Femur (tissue), 1 donor: ENCODE measurements around the gene ABCB7.
"Not testable (repeated sequence)": the region's sequence is repeated elsewhere in the genome, so short reads cannot be mapped to it uniquely, and the experiment has no call there.

Experiments
- DNase-seq: peaks from one replicate; pipeline ENCODE4 v3.0.0-alpha.2; 2017

The ABCB7 gene

DNA sequence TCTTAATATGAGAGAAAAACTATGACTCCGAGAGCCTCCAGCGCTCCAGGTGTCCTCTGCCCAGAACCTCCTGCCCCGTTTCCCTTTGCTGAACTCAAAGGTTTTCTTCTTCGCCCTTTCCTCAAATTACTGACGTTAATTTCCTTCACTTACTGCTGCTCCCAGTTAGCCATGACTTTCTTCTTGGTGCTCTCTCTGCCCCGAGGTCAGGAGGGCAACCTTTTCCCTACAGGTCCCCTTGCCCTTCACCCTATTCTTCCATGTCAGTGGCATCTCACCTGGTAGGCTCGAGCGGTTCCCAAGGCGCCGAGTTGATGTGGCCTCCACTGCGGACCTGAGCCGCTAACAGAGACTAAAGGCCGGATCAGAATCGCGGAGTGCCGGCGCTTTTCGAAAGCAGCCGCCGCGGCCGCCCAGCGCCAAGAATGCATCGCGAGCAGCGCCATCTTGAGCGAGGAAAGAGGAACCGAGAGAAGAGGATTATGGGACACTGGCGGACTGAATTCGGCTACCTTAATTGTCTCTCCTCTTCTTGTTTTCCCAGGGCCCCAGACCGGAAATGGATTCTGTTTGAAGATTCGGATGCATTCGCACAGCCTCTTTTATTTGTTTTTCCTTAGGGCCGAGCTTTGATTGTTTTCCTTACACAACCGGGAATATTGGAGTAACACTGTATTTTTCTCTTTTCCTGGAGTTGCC is at the start of gene ABCB7:
ABCB7 (minus strand) TSS at position 457 of the 699 bp plus-strand sequence; CDS start at position 446, 11 bp downstream.
- peak; percentile 77 for DNase-seq

GRCh38 chrX:75188415-75189206 is 32.5 kb upstream of the ABCB7 start:
- DNase-seq = not testable (repeated sequence)

GRCh38 chrX:75181721-75182120 is 25.6 kb upstream of the ABCB7 start:
- no peak for DNase-seq

- DNase-seq = not testable (repeated sequence)
Measured at GRCh38 chrX:75179536-75180293, 23.6 kb upstream of the ABCB7 start.

DNA sequence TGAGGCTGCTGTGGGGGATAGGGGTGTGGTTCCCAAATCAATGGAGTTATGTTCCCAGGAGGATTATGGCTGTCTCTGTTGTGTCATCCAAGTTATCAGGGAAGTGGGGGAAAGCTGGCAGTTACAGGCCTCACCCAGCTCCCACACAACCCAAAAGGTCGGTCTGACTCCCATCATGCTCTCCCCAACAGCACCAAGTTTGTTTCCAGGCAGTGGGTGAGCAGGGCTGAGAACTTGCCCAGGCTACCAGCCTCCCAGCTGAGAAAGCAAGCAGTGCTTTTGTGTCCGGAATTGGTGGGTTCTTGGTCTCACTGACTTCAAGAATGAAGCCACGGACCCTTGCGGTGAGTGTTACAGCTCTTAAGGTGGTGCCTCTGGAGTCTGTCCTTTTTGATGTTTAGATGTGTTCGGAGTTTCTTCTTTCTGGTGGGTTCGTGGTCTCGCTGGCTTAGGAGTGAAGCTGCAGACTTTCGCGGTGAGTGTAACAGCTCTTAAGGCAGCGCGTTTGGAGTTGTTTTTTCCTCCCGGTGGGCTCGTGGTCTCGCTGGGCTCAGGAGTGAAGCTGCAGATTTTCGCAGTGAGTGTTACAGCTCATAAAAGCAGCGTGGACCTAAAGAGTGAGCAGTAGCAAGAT is 16.3 kb upstream of the ABCB7 start:
- not testable (repeated sequence) for DNase-seq

- DNase-seq = no peak
Measured at GRCh38 chrX:75158054-75158453, 2.0 kb upstream of the ABCB7 start.

- DNase-seq = no peak
Measured at GRCh38 chrX:75156531-75156945, 455 bp upstream of the ABCB7 start.

- no peak for DNase-seq
Measured at GRCh38 chrX:75155447-75155826, 646 bp downstream of the ABCB7 start.

DNA sequence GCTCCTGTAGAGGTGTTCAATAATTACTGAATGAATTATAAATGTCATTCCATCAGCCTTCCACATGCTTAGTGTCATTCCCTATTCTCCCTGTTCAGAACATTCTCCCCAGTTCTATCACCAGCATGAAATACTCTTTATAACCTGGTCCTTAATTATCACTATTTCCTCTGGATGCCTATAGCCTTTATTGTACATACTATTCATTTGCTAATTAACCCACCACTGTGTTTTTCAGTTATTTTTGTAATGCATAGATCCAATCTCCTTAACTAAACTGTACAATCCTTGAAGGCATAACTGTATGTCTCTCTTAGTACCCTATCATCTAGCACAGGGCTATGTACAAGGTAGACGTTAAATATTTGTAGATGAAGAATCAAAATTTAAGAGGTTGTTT is 1.2 kb downstream of the ABCB7 start:
- no peak for DNase-seq

- DNase-seq = no peak
Measured at GRCh38 chrX:75151827-75152592, 4.1 kb downstream of the ABCB7 start.

- DNase-seq = no peak
Measured at GRCh38 chrX:75149654-75150053, 6.4 kb downstream of the ABCB7 start.

DNA sequence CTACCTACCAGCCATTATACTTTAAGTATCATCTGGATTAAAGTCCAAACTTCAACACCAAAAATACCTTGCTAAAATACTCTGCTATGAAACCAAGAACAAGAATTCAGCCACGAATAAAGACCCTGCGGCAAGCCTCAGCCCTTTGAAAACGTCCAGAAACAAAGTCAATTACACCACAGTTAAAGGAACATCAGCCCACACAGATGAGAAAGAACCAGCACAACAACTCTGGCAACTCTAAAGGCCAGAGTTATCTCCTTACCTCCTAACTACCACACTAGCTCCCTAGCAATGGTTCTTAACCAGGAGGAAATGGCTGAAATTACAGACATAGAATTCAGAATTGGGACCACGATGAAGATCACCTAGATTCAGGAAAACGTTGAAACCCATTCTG is 23.4 kb downstream of the ABCB7 start:
- no peak for DNase-seq

GRCh38 chrX:75131973-75132627 is 24.0 kb downstream of the ABCB7 start:
- DNase-seq = no peak

DNA sequence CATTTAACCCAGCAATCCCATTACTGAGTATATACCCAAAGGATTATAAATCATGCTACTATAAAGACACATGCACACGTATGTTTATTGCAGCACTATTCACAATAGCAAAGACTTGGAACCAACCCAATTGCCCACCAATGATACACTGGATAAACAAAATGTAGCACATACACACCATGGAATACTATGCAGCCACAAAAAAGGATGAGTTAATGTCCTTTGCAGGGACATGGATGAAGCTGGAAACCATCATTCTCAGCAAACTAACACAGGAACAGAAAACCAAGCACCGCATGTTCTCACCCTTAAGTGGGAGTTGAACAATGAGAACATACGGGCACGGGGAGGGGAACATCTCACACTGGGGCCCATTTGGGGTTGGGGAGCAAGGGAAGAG is 27.0 kb downstream of the ABCB7 start:
- not testable (repeated sequence) for DNase-seq

DNA sequence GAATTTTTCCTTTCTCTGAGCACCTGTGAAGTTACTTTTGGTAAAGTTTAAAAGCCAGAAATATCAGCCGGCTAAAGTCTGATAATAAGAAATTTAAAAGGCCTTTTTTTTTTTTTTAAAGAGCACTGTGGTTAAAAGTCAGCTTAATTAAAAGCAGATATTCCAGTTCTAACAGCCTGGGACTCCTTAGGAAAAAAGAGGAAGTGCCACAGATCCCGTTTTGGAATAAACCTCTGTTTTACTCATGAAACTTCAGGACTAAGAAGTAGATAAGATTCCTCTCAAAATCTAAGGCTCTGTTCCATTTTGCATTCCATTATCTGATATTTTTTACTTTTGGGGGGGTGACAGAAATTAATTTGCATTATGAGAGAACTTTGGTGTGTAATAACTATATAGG is 37.8 kb downstream of the ABCB7 start:
- DNase-seq = no peak

GRCh38 chrX:75115707-75116413 is 40.2 kb downstream of the ABCB7 start:
- DNase-seq = no peak

- DNase-seq = no peak
Measured at GRCh38 chrX:75114638-75115037, 41.4 kb downstream of the ABCB7 start.

- no peak for DNase-seq
Measured at GRCh38 chrX:75113664-75114063, 42.4 kb downstream of the ABCB7 start.

DNA sequence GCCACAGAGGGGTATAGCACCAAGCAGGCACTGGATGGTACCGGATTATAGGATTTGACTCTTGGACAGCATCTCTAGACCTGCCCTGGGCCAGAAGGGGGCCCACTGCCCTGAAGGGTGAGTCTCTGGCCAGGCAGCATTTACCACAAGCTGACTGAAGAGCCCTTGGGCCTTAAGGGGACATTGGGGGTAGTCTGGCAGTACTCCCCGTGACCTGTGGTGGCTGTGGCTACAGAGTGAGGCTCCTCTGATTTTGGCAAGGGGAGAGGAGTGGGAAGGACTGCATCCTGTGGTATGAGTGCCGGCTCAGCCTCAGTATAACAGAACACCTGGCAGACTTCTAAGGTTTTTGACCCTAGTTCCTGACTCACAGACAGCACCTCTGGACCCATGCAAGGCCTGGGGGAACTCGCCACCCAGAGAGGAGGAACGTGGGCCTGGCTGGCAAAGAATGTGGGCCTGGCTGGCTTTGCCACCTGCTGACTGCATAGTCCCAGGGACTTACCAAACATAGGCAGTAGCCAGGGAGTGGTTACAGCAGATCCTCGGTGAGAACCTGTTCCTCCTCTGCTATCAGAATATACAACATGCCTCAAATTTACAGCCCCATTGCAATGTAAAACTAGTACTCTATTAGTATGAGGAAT is 48.1 kb downstream of the ABCB7 start:
- no peak for DNase-seq

- DNase-seq = no peak
Measured at GRCh38 chrX:75106772-75107171, 49.3 kb downstream of the ABCB7 start.

GRCh38 chrX:75096331-75096730 is 59.8 kb downstream of the ABCB7 start:
- DNase-seq = no peak
